Lower leg skin (tissue), 3 donors: ENCODE measurements around the gene GRIFIN.

Experiments used
- CTCF ChIP-seq, 3 donors: fragments of 450-650 bp; IDR thresholded peaks; one replicate each; pipeline ENCODE4 v1.5.1; 2016; ENCODE audit warnings: antibody characterized with exemption in 3 of 3, mild to moderate bottlenecking in 3 of 3, moderate library complexity in 2 of 3
- POLR2A ChIP-seq, 2 donors: fragments of 450-650 bp; IDR thresholded peaks; one replicate each; pipeline ENCODE4 v1.6.1; 2016 to 2017; ENCODE audit warnings: antibody characterized with exemption in 2 of 2, mild to moderate bottlenecking in 1 of 2, moderate library complexity in 1 of 2

DNA sequence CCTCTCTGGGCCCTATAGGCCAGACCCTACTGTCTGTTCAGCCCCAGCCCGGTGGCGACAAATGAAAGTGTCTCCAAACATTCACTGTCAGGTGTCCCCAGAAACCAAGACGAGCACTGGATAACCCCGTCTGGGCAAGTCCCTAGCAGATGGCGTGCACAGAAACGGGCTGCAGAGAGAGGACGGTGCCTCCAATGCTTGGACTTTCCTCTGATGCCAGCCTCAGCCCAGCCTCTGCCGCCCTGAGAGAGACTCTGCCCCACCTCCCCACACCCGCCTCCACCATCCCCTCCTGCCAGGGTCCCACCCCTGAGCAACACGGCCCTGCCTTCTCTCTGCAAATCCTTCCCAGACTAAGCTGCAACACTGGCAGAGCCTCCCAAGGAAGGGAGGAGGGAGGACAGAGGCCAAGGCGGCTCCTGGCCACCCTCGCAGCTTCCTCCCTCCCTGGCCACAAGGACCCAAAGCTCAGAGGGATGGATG, 36.0 kb upstream of the GRIFIN start:
- TF ChIP-seq CTCF (IDR thresholded peaks at IDR 0.05) (no peak), POLR2A (IDR thresholded peaks at IDR 0.05) (no peak)
